HG03095 (cell line): Measurements from ENCODE around the gene GCSAM.
A peak's percentile ranks its signal among the peaks of the same experiment; 100 is the strongest.

Experiments
- ATAC-seq: cut with Tn5 transposase; IDR thresholded peaks from one replicate; pipeline ENCODE4 v1.9.1; 2021; ENCODE audit warnings: moderate library complexity; ENCODE audit not compliant: unreplicated experiment

Gene GCSAM, protein sequence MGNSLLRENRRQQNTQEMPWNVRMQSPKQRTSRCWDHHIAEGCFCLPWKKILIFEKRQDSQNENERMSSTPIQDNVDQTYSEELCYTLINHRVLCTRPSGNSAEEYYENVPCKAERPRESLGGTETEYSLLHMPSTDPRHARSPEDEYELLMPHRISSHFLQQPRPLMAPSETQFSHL

GRCh38 chr3:112132975-112133448, at the start of gene GCSAM:
Gene GCSAM, minus strand, starts transcription at chr3:112133248. Its CDS starts 128 bp downstream, at chr3:112133120.
- peak; percentile 64 for ATAC-seq

GRCh38 chr3:112175646-112176045, 42.6 kb upstream of the GCSAM start:
- no peak for ATAC-seq

- ATAC-seq = no peak
These were observed 42.0 kb upstream of the GCSAM start for GRCh38 chr3:112175037-112175436.

DNA sequence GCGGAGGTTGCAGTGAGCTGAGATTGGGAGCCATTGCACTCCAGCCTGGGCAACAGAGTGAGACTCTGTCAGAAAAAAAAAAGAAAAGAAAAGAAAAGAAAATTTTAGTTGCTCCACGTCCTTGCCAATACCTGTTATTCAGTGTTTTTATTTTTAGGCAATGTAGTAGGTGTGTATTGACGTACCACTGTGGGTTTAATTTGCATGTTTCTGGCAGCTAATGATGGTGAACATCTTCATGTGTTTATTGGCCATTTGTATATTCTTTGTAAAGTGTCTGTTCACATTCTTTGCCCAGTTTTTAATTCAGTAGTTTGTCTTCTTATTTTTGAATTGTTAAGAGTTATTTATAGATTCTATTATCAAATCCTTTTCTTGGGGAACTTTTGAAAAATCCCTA, 38.1 kb upstream of the GCSAM start:
- no peak for ATAC-seq

DNA sequence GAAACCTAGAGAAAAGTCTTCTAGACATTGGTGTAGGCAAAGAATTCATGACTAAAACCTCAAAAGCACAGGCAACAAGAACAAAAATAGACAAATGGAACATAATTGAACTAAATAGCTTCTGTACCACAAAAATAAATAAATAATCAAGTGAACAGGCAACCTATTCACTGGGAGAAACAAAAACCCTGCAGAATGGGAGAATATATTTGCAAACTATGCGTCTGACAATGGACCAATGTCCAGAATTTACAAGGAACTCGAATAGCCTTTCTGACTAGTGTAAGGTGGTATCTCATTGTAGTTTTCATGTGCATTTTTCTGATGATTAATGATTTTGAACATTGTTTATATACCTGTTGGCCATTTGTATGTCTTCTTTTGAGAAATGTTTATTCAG, 37.0 kb upstream of the GCSAM start:
- no peak for ATAC-seq

GRCh38 chr3:112167758-112168157, 34.7 kb upstream of the GCSAM start:
- ATAC-seq = peak; percentile 85

GRCh38 chr3:112149136-112149535, 16.1 kb upstream of the GCSAM start:
- ATAC-seq = no peak

- no peak for ATAC-seq
These were observed 10.6 kb upstream of the GCSAM start for GRCh38 chr3:112143689-112144088.

GRCh38 chr3:112143251-112143650, 10.2 kb upstream of the GCSAM start:
- no peak for ATAC-seq

DNA sequence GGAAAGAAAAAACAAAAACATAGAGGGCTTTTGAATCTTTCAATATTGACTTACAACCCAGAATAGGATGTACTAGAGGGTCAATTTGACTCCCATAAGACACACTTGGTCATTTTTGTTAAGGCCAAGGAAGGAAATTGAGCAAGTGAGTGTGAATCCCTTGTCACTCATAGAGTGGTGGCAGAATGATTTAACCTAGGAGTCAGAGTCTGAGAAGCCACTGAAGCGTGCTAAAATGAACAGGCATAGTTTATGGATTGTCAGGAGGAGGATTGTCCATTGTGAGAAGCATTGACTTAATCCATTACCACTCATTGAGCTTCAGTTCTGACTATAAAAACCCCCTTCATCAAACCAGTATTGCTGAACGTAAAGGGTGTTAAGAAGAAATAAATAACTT, 8.2 kb upstream of the GCSAM start:
- no peak for ATAC-seq

DNA sequence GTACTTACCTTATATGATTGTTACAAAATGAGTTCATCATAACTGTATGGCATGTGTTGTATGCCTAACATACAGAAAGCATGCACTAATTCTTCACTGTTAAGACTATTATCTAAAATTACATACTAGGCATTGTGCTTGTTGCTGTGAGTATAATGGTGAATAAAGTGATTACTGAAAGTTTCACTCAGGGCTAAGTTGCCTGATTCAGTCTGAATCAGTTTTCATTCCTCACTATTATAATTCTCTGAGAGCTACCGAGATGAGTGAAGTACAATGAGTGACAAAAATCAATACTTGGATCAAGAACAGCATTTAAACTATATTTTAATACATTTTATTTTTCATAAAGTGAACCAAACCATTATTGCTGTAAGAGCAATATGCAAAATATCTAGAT, 7.5 kb upstream of the GCSAM start:
- ATAC-seq = no peak

- no peak for ATAC-seq
These were observed 5.3 kb upstream of the GCSAM start for GRCh38 chr3:112138219-112138969.

GRCh38 chr3:112137781-112138180, 4.7 kb upstream of the GCSAM start:
- ATAC-seq = no peak

DNA sequence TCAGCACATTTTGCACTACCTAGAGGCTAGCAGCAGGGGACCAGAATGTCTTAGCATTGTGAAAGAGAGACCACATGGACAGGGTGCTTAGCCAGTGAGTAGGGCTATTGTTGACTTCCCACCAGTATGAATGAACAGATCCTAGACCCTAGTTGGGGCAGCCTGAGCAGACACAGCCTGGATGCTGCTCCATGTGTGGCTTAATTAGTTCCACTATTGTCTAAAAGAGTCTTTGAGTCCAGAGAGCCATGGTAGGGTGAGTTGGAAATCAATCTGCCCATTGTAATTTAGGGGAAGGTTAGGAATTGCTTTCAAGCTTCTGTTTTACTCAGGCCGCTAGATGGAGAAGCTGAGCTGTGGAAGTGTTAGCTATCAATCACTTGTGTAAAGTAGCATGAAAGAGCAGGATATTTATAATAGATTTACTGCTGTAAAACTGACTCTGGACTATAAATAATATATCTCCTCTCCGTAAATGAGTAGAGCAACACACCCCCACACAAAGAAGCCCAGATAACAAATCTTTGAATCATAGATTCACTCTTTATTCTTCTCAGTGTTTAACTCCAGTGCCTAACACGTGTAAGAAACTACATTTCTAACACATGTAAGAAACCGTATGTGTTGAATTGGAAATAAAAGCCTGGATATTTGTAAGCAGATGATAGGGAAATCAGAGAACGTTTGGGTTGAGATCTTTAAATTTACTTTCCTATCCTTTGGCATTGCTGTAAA, 4.1 kb upstream of the GCSAM start:
- peak; percentile 23 for ATAC-seq

GRCh38 chr3:112136046-112136445, 3.0 kb upstream of the GCSAM start:
- ATAC-seq = no peak

GRCh38 chr3:112134335-112135124, 1.5 kb upstream of the GCSAM start:
- no peak for ATAC-seq

DNA sequence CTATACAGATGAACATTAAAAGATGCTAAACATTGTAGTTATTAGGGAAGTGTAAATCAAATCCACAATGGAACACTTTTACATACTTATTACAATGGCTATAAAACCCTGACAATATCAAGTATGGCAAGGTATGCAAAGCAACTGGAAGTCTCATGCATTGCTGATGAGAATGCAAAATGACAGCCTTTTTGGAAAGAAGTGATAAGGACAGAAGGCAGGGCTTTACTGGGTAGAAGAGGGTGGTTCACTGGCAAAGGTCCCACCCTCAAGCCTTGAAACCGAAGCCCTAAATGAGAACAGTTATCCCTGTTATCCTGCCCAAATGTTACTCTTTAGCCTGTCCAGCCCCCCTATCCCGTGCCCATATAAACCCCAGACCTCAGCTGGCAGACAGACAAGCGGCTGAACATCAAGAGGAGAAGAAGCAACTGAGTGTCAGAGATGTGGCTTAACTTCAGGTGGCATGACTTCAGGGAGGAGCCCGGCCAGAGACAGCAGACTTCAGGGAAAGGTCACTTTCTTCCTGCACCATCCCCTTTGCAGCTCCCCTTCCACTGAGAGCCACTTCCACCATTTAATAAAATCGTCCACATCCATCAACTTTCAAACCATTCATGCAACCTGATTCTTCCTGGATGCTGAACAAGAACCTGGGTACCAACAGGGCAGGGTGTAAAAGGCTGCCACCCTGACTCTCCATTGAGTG, 732 bp upstream of the GCSAM start:
- no peak for ATAC-seq

GRCh38 chr3:112132554-112132953, 494 bp downstream of the GCSAM start:
- no peak for ATAC-seq

DNA sequence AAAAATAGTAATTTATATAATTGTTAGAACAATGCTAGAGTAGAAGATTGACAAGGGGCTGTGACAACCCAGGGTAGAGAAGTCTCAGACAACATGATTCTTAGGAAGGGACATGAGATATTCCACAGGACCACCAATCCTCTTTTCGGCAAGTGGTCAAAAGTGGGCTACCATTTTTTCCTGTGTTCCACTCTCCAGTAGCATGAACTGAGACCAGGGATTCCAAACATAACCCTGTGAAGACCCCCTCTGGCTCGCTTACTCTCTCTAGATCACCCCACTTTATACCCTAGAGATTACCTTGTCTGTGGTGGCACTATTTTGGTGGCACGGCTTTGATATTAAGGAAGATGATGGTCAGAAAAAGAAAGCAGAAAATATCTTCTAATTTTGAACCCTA, 960 bp downstream of the GCSAM start:
- ATAC-seq = no peak

GRCh38 chr3:112131111-112131510, 1.9 kb downstream of the GCSAM start:
- no peak for ATAC-seq

- no peak for ATAC-seq
These were observed 2.4 kb downstream of the GCSAM start for GRCh38 chr3:112130638-112130993.
